H7 (cell line): ENCODE measurements around the gene MIEF1. TPM values are rescaled to one million over a fixed set of nuclear protein-coding genes. Genes with fewer than 3 reads are reported as not detected.

ENCODE experiments used
- DNase-seq: peaks from one replicate; pipeline ENCODE4 v3.0.0; 2012
- H3K27me3 ChIP-seq: 2 replicates; pipeline ENCODE4 v1.6.0; 2011; ENCODE audit warnings: mild to moderate bottlenecking, low read length; ENCODE audit not compliant: control insufficient read depth, insufficient read depth
- H3K36me3 ChIP-seq: replicated peaks from 2 replicates; pipeline ENCODE4 v1.5.1; 2011; ENCODE audit warnings: low read length; ENCODE audit not compliant: control insufficient read depth, insufficient read depth
- H3K4me3 ChIP-seq: 2 replicates; pipeline ENCODE4 v1.5.1; 2011; ENCODE audit warnings: low read depth, mild to moderate bottlenecking, control low read depth, low read length, moderate library complexity; ENCODE audit not compliant: insufficient read depth
- total RNA-seq: library from RNA; depleted of rRNA; stranded (reverse); fragments of >200 nt; shearing (Covaris generic); gene quantifications from 2 replicates; pipeline ENCODE4 v1.2.3, GENCODE V29; 2014

Gene MIEF1
- total RNA-seq, 1 experiment from 2014 or later = 26.4 TPM

- H3K4me3 ChIP-seq = no peak overlapping the region
- no peak for DNase-seq
- H3K27me3 ChIP-seq = peaks cover 37% of the 10 kb centered on the region
- no peaks in the 10 kb centered on the region for H3K36me3 ChIP-seq
Observed at GRCh38 chr22:39554151-39554550, 52.1 kb downstream of the MIEF1 start.

- Histone ChIP-seq H3K4me3 (peak overlapping the region; percentile 19), H3K36me3 (no peaks in the 10 kb centered on the region), H3K27me3 (peaks cover 40% of the 10 kb centered on the region)
- peak; percentile 88 for DNase-seq
Observed at GRCh38 chr22:39556970-39557841, 55.1 kb downstream of the MIEF1 start.

- DNase-seq = peak; percentile 84
- peak overlapping the region; percentile 10; the same call in 1 of the 2 replicates for H3K4me3 ChIP-seq
- peaks cover 40% of the 10 kb centered on the region for H3K27me3 ChIP-seq
- H3K36me3 ChIP-seq = no peaks in the 10 kb centered on the region
Observed at GRCh38 chr22:39558254-39558727, 56.2 kb downstream of the MIEF1 start.

- peak; percentile 68 for DNase-seq
- Histone ChIP-seq H3K27me3 (peaks cover 40% of the 10 kb centered on the region), H3K36me3 (no peaks in the 10 kb centered on the region), H3K4me3 (no peak overlapping the region)
Observed at GRCh38 chr22:39558950-39559349, 56.9 kb downstream of the MIEF1 start.

- Histone ChIP-seq H3K27me3 (peaks cover 40% of the 10 kb centered on the region), H3K36me3 (no peaks in the 10 kb centered on the region), H3K4me3 (no peak overlapping the region)
- DNase-seq = peak; percentile 95
Observed at GRCh38 chr22:39559456-39560105, 57.5 kb downstream of the MIEF1 start.

GRCh38 chr22:39560127-39560526, 58.0 kb downstream of the MIEF1 start:
- H3K27me3 ChIP-seq = peaks cover 40% of the 10 kb centered on the region
- H3K36me3 ChIP-seq = no peaks in the 10 kb centered on the region
- H3K4me3 ChIP-seq = no peak overlapping the region
- peak; percentile 76 for DNase-seq

GRCh38 chr22:39562839-39563489, 60.9 kb downstream of the MIEF1 start:
- H3K36me3 ChIP-seq = no peaks in the 10 kb centered on the region
- H3K4me3 ChIP-seq = no peak overlapping the region
- peaks cover 15% of the 10 kb centered on the region for H3K27me3 ChIP-seq
- no peak for DNase-seq

- H3K36me3 ChIP-seq = no peaks in the 10 kb centered on the region
- H3K27me3 ChIP-seq = peaks cover 7% of the 10 kb centered on the region
- no peak overlapping the region for H3K4me3 ChIP-seq
- DNase-seq = no peak
Observed at GRCh38 chr22:39563571-39564428, 61.7 kb downstream of the MIEF1 start.

GRCh38 chr22:39565414-39565944, 63.4 kb downstream of the MIEF1 start:
- Histone ChIP-seq H3K4me3 (no peak overlapping the region), H3K27me3 (no peaks in the 10 kb centered on the region), H3K36me3 (no peaks in the 10 kb centered on the region)
- no peak for DNase-seq

GRCh38 chr22:39567135-39567946, 65.3 kb downstream of the MIEF1 start:
- H3K4me3 ChIP-seq = no peak overlapping the region

More at GRCh38 chr22:39567135-39567946, 65.3 kb downstream of the MIEF1 start:
- DNase-seq = peak; percentile 62
- Histone ChIP-seq H3K27me3 (no peaks in the 10 kb centered on the region), H3K36me3 (no peaks in the 10 kb centered on the region)
